ENCODE measurements around the gene ABCA3.

DNA sequence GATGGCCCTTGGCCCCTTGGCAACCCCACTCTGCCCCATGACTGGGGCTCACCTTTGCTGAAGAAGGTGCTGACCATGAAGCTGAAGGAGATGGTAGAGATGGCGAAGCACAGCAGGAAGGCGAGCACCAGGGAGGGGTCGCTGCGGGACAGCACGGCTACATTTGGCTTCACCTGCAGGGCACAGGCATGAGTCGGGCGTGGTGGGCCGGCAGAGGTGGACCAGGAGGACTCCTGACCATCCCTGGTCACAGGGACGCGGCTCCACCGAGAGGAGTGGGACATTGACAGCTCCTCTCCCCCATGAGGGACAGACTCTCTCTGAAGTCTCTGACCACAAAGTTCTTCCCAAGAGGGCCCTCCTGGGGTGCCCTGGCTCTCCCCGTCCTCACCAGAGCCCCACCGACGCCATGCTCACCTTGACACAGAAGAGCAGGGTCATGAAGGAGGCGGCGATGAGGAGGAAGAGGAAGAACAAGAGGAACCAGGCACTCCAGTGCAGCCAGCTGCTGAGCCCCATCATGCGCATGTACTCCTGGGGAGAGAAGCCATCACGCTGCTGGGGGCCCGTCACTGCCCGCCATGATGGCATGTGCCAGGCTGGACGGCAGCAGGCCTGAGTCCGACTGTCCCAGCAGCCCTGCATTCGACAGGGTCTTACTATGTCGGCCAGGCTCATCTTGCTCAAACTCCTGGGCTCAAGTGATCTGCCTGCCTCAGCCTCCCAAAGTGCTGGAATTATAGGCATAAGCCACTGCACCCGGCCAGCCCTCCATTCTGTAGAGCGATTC is 23.1 kb downstream of the ABCA3 start:
- TF ChIP-seq, protein P1, sequence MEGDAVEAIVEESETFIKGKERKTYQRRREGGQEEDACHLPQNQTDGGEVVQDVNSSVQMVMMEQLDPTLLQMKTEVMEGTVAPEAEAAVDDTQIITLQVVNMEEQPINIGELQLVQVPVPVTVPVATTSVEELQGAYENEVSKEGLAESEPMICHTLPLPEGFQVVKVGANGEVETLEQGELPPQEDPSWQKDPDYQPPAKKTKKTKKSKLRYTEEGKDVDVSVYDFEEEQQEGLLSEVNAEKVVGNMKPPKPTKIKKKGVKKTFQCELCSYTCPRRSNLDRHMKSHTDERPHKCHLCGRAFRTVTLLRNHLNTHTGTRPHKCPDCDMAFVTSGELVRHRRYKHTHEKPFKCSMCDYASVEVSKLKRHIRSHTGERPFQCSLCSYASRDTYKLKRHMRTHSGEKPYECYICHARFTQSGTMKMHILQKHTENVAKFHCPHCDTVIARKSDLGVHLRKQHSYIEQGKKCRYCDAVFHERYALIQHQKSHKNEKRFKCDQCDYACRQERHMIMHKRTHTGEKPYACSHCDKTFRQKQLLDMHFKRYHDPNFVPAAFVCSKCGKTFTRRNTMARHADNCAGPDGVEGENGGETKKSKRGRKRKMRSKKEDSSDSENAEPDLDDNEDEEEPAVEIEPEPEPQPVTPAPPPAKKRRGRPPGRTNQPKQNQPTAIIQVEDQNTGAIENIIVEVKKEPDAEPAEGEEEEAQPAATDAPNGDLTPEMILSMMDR (conservative IDR thresholded peaks at IDR 0.05), result no peak
- no peak for TF ChIP-seq ZFX (IDR thresholded peaks at IDR 0.05)

All from C4-2B (cell line).